ENCODE results near the gene ANKRD12.
"Not testable (repeated sequence)": the region's sequence is repeated elsewhere in the genome, so short reads cannot be mapped to it uniquely, and the experiment has no call there.

The ANKRD12 gene

GRCh38 chr18:9136315-9137155 is at the start of gene ANKRD12:
Gene ANKRD12 (plus strand): TSS chr18:9136781. CDS start chr18:9182433, 45,652 bp downstream.
- peak; percentile 94 to 97 for DNase-seq (ENCODE audit: low read depth in 2 of 2)

- DNase-seq (ENCODE audit: low read depth in 2 of 2), result no peak
Measured at GRCh38 chr18:9087144-9087543, 49.4 kb upstream of the ANKRD12 start.

GRCh38 chr18:9088252-9088651 is 48.3 kb upstream of the ANKRD12 start:
- no peak for DNase-seq (ENCODE audit: low read depth in 2 of 2)

GRCh38 chr18:9088727-9089126 is 47.9 kb upstream of the ANKRD12 start:
- not testable (repeated sequence) for DNase-seq (ENCODE audit: low read depth in 2 of 2)

- DNase-seq (ENCODE audit: low read depth in 2 of 2), result no peak
Measured at GRCh38 chr18:9090578-9090977, 46.0 kb upstream of the ANKRD12 start.

GRCh38 chr18:9091066-9091476 is 45.5 kb upstream of the ANKRD12 start:
- no peak for DNase-seq (ENCODE audit: low read depth in 2 of 2)

GRCh38 chr18:9092665-9093064 is 43.9 kb upstream of the ANKRD12 start:
- DNase-seq (ENCODE audit: low read depth in 2 of 2), result no peak

- not testable (repeated sequence) for DNase-seq (ENCODE audit: low read depth in 2 of 2)
Measured at GRCh38 chr18:9093109-9093508, 43.5 kb upstream of the ANKRD12 start.

- DNase-seq (ENCODE audit: low read depth in 2 of 2), result peak; percentile 63 to 67
Measured at GRCh38 chr18:9094307-9095226, 42.0 kb upstream of the ANKRD12 start.

- peak; percentile 55 to 65 for DNase-seq (ENCODE audit: low read depth in 2 of 2)
Measured at GRCh38 chr18:9095297-9096006, 41.1 kb upstream of the ANKRD12 start.

- no peak for DNase-seq (ENCODE audit: low read depth in 2 of 2)
Measured at GRCh38 chr18:9096007-9096371, 40.6 kb upstream of the ANKRD12 start.

- DNase-seq (ENCODE audit: low read depth in 2 of 2), result no peak
Measured at GRCh38 chr18:9096685-9097084, 39.9 kb upstream of the ANKRD12 start.

GRCh38 chr18:9097349-9097748 is 39.2 kb upstream of the ANKRD12 start:
- DNase-seq (ENCODE audit: low read depth in 2 of 2), result no peak

GRCh38 chr18:9100796-9101195 is 35.8 kb upstream of the ANKRD12 start:
- no peak for DNase-seq (ENCODE audit: low read depth in 2 of 2)

GRCh38 chr18:9101730-9102507 is 34.7 kb upstream of the ANKRD12 start:
- DNase-seq (ENCODE audit: low read depth in 2 of 2), result no peak

- peak; percentile 93 to 98 for DNase-seq (ENCODE audit: low read depth in 2 of 2)
Measured at GRCh38 chr18:9102508-9103375, 33.8 kb upstream of the ANKRD12 start, which contains the start of gene NDUFV2. Gene NDUFV2 (plus strand): TSS chr18:9102699. CDS start chr18:9102744, 45 bp downstream.

- no peak for DNase-seq (ENCODE audit: low read depth in 2 of 2)
Measured at GRCh38 chr18:9103376-9103873, 33.2 kb upstream of the ANKRD12 start.

GRCh38 chr18:9104244-9104901 is 32.2 kb upstream of the ANKRD12 start:
- no peak for DNase-seq (ENCODE audit: low read depth in 2 of 2)

GRCh38 chr18:9105420-9105819 is 31.2 kb upstream of the ANKRD12 start:
- no peak for DNase-seq (ENCODE audit: low read depth in 2 of 2)

Data from stimulated activated CD4-positive, alpha-beta T cell treated with anti-CD3 and anti-CD28 coated beads, Interleukin-15, amount 100 ng/mL, for 48 hours (primary cell).